ENCODE results near the gene DNMT3B.

GRCh38 chr20:32779500-32780211, 17.5 kb downstream of the DNMT3B start:
- TF ChIP-seq CTCF (IDR thresholded peaks at IDR 0.05), result no peak
- no peak for TF ChIP-seq POLR2AphosphoS5 (IDR thresholded peaks at IDR 0.05; ENCODE audit: low read depth, low read length)
- TF ChIP-seq REST (IDR thresholded peaks at IDR 0.05; ENCODE audit: insufficient read depth in 1 of 2, low read depth in 2 of 2, low read length in 1 of 2), result no peak
- TF ChIP-seq TCF7L2 (IDR thresholded peaks at IDR 0.05; ENCODE audit: low read depth, low read length), result no peak
- TF ChIP-seq SIN3A (IDR thresholded peaks at IDR 0.05; ENCODE audit: borderline replicate concordance, insufficient read depth, low read depth, low read length), result no peak
